ENCODE measurements around the gene ATP13A3. TPM values are rescaled to one million over a fixed set of nuclear protein-coding genes. Genes with fewer than 3 reads are reported as not detected.

Gene ATP13A3
- total and polyA plus RNA-seq, 2 experiments from 2014 or later: 20.0 to 202 TPM

GRCh38 chr3:194443901-194444300, 42.9 kb downstream of the ATP13A3 start (continued):
- TF ChIP-seq ZNF462 (CRISPR knock-in tag; IDR thresholded peaks at IDR 0.05) (no peak), ETS1 (IDR thresholded peaks at IDR 0.05) (no peak), POLR2AphosphoS5 (IDR thresholded peaks at IDR 0.05; ENCODE audit: low read depth) (no peak), NANOG (IDR thresholded peaks at IDR 0.05; ENCODE audit: borderline replicate concordance) (no peak), STAT1 (IDR thresholded peaks at IDR 0.05; ENCODE audit: unreplicated experiment) (no peak), JUNB (IDR thresholded peaks at IDR 0.05; ENCODE audit: unreplicated experiment) (no peak), ZNF331 (CRISPR knock-in tag; IDR thresholded peaks at IDR 0.05; ENCODE audit: low read depth) (no peak), EZH2 (IDR thresholded peaks at IDR 0.05; ENCODE audit: low read depth, unreplicated experiment) (no peak), EZH2phosphoT487 (IDR thresholded peaks at IDR 0.05; ENCODE audit: unreplicated experiment) (no peak), CREB1 (CRISPR knock-in tag; IDR thresholded peaks at IDR 0.05; ENCODE audit: low read depth) (no peak), CTCF (conservative IDR thresholded peaks at IDR 0.05; ENCODE audit: low read depth in 2 of 2) (no peak)
